HL-60 (cell line): Measurements from ENCODE around the gene EDC3.

Source experiments
- DNase-seq, 2 experiments: peaks; one replicate each; pipeline ENCODE4 v3.0.0-alpha.2; 2010 to 2020; ENCODE audit warnings: low read depth in 1 of 2, low spot score in 1 of 2
- H3K27ac ChIP-seq: fragments of 250-450 bp; sonication (Bioruptor Pico); replicated peaks from 2 replicates; pipeline ENCODE4 v1.5.1; 2020; ENCODE audit warnings: mild to moderate bottlenecking, moderate library complexity
- H3K27me3 ChIP-seq: fragments of 250-450 bp; sonication (Bioruptor Pico); 2 replicates; pipeline ENCODE4 v1.5.1; 2021; ENCODE audit warnings: mild to moderate bottlenecking, moderate library complexity; ENCODE audit not compliant: insufficient read depth, poor library complexity, severe bottlenecking
- H3K4me3 ChIP-seq: replicated peaks from 2 replicates; pipeline ENCODE4 v1.5.1; 2011; ENCODE audit warnings: mild to moderate bottlenecking, control low read depth, low read length; ENCODE audit not compliant: insufficient read depth
- CTCF ChIP-seq: IDR thresholded peaks from one replicate; pipeline ENCODE4 v1.5.1; 2011; ENCODE audit warnings: low read length, control low read depth, inconsistent platforms; ENCODE audit not compliant: insufficient read depth
- GABPA ChIP-seq: IDR thresholded peaks from 2 replicates; pipeline ENCODE4 v1.6.1; 2012; ENCODE audit warnings: low read depth
- POLR2AphosphoS5 ChIP-seq: IDR thresholded peaks from 2 replicates; pipeline ENCODE4 v1.6.1; 2012; ENCODE audit warnings: low read depth
- REST ChIP-seq: IDR thresholded peaks from 2 replicates; pipeline ENCODE4 v1.6.1; 2012; ENCODE audit warnings: low read depth; ENCODE audit not compliant: insufficient replicate concordance
- SPI1 ChIP-seq: IDR thresholded peaks from 2 replicates; pipeline ENCODE4 v1.6.1; 2012; ENCODE audit warnings: low read depth, mild to moderate bottlenecking, borderline replicate concordance

Gene EDC3

GRCh38 chr15:74610302-74610951 lies 85.4 kb downstream of the EDC3 start:
- Histone ChIP-seq H3K27ac (no peak overlapping the region), H3K4me3 (no peak overlapping the region), H3K27me3 (no peaks in the 10 kb centered on the region)
- no peak for TF ChIP-seq POLR2AphosphoS5
- no peak for TF ChIP-seq SPI1
- TF ChIP-seq CTCF: no peak
- TF ChIP-seq REST: no peak
- no peak for TF ChIP-seq GABPA
- DNase-seq: no peak

DNA sequence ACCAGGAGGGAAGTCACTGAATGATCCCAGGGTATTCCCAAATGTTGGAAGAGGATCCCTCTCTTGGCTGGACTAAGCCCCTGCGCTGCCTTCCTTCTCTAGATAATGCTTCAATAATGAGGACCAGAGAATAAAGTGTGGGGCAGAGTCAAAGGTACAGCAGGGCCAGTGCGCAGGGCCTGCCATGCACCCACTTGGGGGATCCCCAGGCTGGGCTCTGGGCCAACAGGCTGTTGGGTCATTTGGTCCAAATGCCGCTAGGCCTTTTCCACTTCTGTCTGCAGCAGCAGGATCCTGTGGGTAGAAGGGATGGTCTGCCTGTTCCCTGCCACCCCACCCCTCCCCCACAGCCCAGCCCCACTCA lies 85.9 kb downstream of the EDC3 start:
- Histone ChIP-seq H3K27ac (no peak overlapping the region), H3K27me3 (no peaks in the 10 kb centered on the region), H3K4me3 (no peak overlapping the region)
- no peak for DNase-seq
- TF ChIP-seq REST: no peak
- no peak for TF ChIP-seq GABPA
- no peak for TF ChIP-seq CTCF
- no peak for TF ChIP-seq SPI1
- TF ChIP-seq POLR2AphosphoS5: no peak

DNA sequence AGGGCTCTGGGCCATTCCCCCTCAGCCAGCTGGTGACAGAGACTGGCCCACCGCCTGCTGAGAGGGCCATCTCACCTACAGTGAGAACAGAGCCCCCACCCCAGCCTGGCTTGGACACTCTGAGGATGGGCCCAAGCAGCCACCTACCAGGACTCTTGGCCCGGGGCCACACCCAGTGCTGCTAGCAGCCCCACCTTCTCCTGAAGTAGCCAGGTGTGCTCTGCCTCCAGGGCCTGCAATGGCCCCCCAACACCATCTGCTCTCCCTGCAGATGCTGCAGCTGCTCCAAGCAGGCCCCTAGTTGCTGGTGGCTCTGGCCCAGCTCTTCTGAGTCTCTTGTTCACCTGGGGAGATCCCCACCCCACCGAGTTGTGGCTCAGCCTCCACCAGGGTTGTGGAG lies 87.0 kb downstream of the EDC3 start:
- TF ChIP-seq CTCF (no peak), GABPA (no peak), REST (no peak), SPI1 (no peak), POLR2AphosphoS5 (no peak)
- no peak overlapping the region for H3K27ac ChIP-seq
- DNase-seq: no peak
- H3K27me3 ChIP-seq: no peaks in the 10 kb centered on the region
- H3K4me3 ChIP-seq: no peak overlapping the region
